Cardiac muscle cell (in vitro differentiated cells and primary cell): ENCODE data around the gene NR6A1. TPM values are rescaled to one million over a fixed set of nuclear protein-coding genes. Genes with fewer than 3 reads are reported as not detected.

Experiments
- DNase-seq, 2 donors: peaks; one replicate each; pipeline versions ENCODE4 v3.0.0 to v3.0.0-alpha.2; 2010 to 2017; ENCODE audit warnings: low read depth in 1 of 2, low spot score in 1 of 2
- H3K27ac ChIP-seq: fragments of 200-600 bp; sonication (generic); 2 replicates; pipeline ENCODE4 v1.5.1; 2016
- H3K27me3 ChIP-seq: fragments of 200-600 bp; sonication (generic); 2 replicates; pipeline ENCODE4 v1.6.0; 2016; ENCODE audit warnings: control low read depth
- H3K36me3 ChIP-seq: fragments of 200-600 bp; sonication (generic); 2 replicates; pipeline ENCODE4 v1.5.1; 2016; ENCODE audit warnings: control low read depth
- H3K4me1 ChIP-seq: fragments of 200-600 bp; sonication (generic); 2 replicates; pipeline ENCODE4 v1.8.1; 2017; ENCODE audit warnings: low read depth, mild to moderate bottlenecking, mixed run types
- H3K4me3 ChIP-seq: fragments of 200-600 bp; sonication (generic); 2 replicates; pipeline ENCODE4 v1.5.1; 2016; ENCODE audit warnings: mild to moderate bottlenecking
- H3K9me3 ChIP-seq: fragments of 200-600 bp; sonication (generic); 2 replicates; pipeline ENCODE4 v1.5.1; 2017; ENCODE audit warnings: low read depth, mild to moderate bottlenecking, control low read depth
- CTCF ChIP-seq: IDR thresholded peaks from 2 replicates; pipeline ENCODE4 v1.5.1; 2012; ENCODE audit warnings: low read depth, mild to moderate bottlenecking, low read length
- polyA plus RNA-seq: library from polyadenylated mRNA; unstranded; fragments of >200 nt; fragmentation: Nextera tagmentation; extraction: Ambion mirVana; gene quantifications from 2 replicates; pipeline ENCODE4 v1.2.1, GENCODE V29; 2016
- total RNA-seq: library from RNA; depleted of rRNA; stranded (reverse); fragments of >200 nt; gene quantifications from 2 replicates; pipeline ENCODE4 v1.2.3, GENCODE V29; 2016

NR6A1 gene
- total and polyA plus RNA-seq, 2 experiments from 2014 or later: 3.2 to 19.8 TPM

GRCh38 chr9:124733964-124734740, 37.0 kb downstream of the NR6A1 start:
- H3K4me1 ChIP-seq: peaks cover 12% of the 10 kb centered on the region
- H3K9me3 ChIP-seq: no peaks in the 10 kb centered on the region
- H3K4me3 ChIP-seq: no peak overlapping the region
- peaks cover 9% of the 10 kb centered on the region for H3K36me3 ChIP-seq
- no peak for DNase-seq
- no peaks in the 10 kb centered on the region for H3K27me3 ChIP-seq
- TF ChIP-seq CTCF: no peak
- peak overlapping the region; percentile 31 for H3K27ac ChIP-seq

- no peak overlapping the region for H3K27ac ChIP-seq
- no peaks in the 10 kb centered on the region for H3K9me3 ChIP-seq
- H3K36me3 ChIP-seq: peaks cover 9% of the 10 kb centered on the region
- no peak for TF ChIP-seq CTCF
- H3K27me3 ChIP-seq: no peaks in the 10 kb centered on the region
- DNase-seq: no peak
- H3K4me1 ChIP-seq: peaks cover 12% of the 10 kb centered on the region
- no peak overlapping the region for H3K4me3 ChIP-seq
Measured at GRCh38 chr9:124730772-124731171, 40.3 kb downstream of the NR6A1 start.

- Histone ChIP-seq H3K9me3 (no peaks in the 10 kb centered on the region), H3K4me1 (peaks cover 10% of the 10 kb centered on the region), H3K4me3 (no peak overlapping the region), H3K27ac (no peak overlapping the region), H3K27me3 (no peaks in the 10 kb centered on the region), H3K36me3 (peaks cover 5% of the 10 kb centered on the region)
- no peak for DNase-seq
- no peak for TF ChIP-seq CTCF
Measured at GRCh38 chr9:124726886-124727285, 44.2 kb downstream of the NR6A1 start.

- no peak for TF ChIP-seq CTCF
- H3K4me1 ChIP-seq: peaks cover 23% of the 10 kb centered on the region
- no peaks in the 10 kb centered on the region for H3K27me3 ChIP-seq
- peak overlapping the region; percentile 40 for H3K27ac ChIP-seq
- no peak overlapping the region for H3K4me3 ChIP-seq
- DNase-seq: no peak
- H3K9me3 ChIP-seq: no peaks in the 10 kb centered on the region
- no peaks in the 10 kb centered on the region for H3K36me3 ChIP-seq
Measured at GRCh38 chr9:124725068-124725452, 46.1 kb downstream of the NR6A1 start.

GRCh38 chr9:124724415-124725067, 46.6 kb downstream of the NR6A1 start:
- Histone ChIP-seq H3K4me1 (peaks cover 23% of the 10 kb centered on the region), H3K27me3 (no peaks in the 10 kb centered on the region), H3K4me3 (no peak overlapping the region), H3K9me3 (no peaks in the 10 kb centered on the region), H3K36me3 (no peaks in the 10 kb centered on the region), H3K27ac (peak overlapping the region; percentile 40)
- no peak for DNase-seq
- TF ChIP-seq CTCF: no peak
